Measurements from ENCODE around the gene TBK1.
"Not testable (repeated sequence)": the region's sequence is repeated elsewhere in the genome, so short reads cannot be mapped to it uniquely, and the experiment has no call there.

TBK1 gene

GRCh38 chr12:64531665-64532334, 79.9 kb downstream of the TBK1 start:
- TF ChIP-seq CTCF (IDR thresholded peaks at IDR 0.05; ENCODE audit: low read depth, low read length): no peak
- no peak for DNase-seq (ENCODE audit: low read depth, low spot score)
- in situ Hi-C loops (cut with HindIII; ENCODE audit: low sequenced_read_pairs): no loop called here
- no peak overlapping the region for H3K4me3 ChIP-seq (ENCODE audit: low read depth, low read length)

- no peak for DNase-seq (ENCODE audit: low read depth, low spot score)
- H3K4me3 ChIP-seq (ENCODE audit: low read depth, low read length): no peak overlapping the region
- no peak for TF ChIP-seq CTCF (IDR thresholded peaks at IDR 0.05; ENCODE audit: low read depth, low read length)
- in situ Hi-C loops (cut with HindIII; ENCODE audit: low sequenced_read_pairs): no loop called here
Observed at GRCh38 chr12:64532734-64533351, 80.9 kb downstream of the TBK1 start.

- H3K4me3 ChIP-seq (ENCODE audit: low read depth, low read length): no peak overlapping the region
- in situ Hi-C loops (cut with HindIII; ENCODE audit: low sequenced_read_pairs): no loop called here
Observed at GRCh38 chr12:64534672-64535199, 82.8 kb downstream of the TBK1 start.

GRCh38 chr12:64538121-64538520, 86.2 kb downstream of the TBK1 start:
- in situ Hi-C loops (cut with HindIII; ENCODE audit: low sequenced_read_pairs): no loop called here
- DNase-seq (ENCODE audit: low read depth, low spot score): no peak
- TF ChIP-seq CTCF (IDR thresholded peaks at IDR 0.05; ENCODE audit: low read depth, low read length): no peak
- H3K4me3 ChIP-seq (ENCODE audit: low read depth, low read length): no peak overlapping the region

More at GRCh38 chr12:64534672-64535199, 82.8 kb downstream of the TBK1 start:
- no peak for TF ChIP-seq CTCF (IDR thresholded peaks at IDR 0.05; ENCODE audit: low read depth, low read length)
- DNase-seq (ENCODE audit: low read depth, low spot score): no peak

- DNase-seq (ENCODE audit: low read depth, low spot score); in situ Hi-C loops (cut with HindIII; ENCODE audit: low sequenced_read_pairs); H3K4me3 ChIP-seq (ENCODE audit: low read depth, low read length): not testable (repeated sequence)
Observed at GRCh38 chr12:64542409-64543047, 90.6 kb downstream of the TBK1 start.

- no peak overlapping the region for H3K4me3 ChIP-seq (ENCODE audit: low read depth, low read length)
- no peak for DNase-seq (ENCODE audit: low read depth, low spot score)
- TF ChIP-seq CTCF (IDR thresholded peaks at IDR 0.05; ENCODE audit: low read depth, low read length): no peak
- in situ Hi-C loops (cut with HindIII; ENCODE audit: low sequenced_read_pairs): no loop called here
Observed at GRCh38 chr12:64544371-64545080, 92.6 kb downstream of the TBK1 start.
